Dermis blood vessel endothelial cell (primary cell): Measurements from ENCODE around the gene PDZD2. TPM values are rescaled to one million over a fixed set of nuclear protein-coding genes. Genes with fewer than 3 reads are reported as not detected.

ENCODE experiments used
- DNase-seq: peaks from one replicate; pipeline ENCODE4 v3.0.0; 2010
- total RNA-seq: library from RNA; depleted of rRNA; stranded (reverse); fragments of >200 nt; gene quantifications from 2 replicates; pipeline ENCODE4 v1.2.3, GENCODE V29; 2014

Gene PDZD2
- total RNA-seq, 1 donor from 2014 or later = 6.6 TPM

GRCh38 chr5:32087086-32088082, 448.5 kb downstream of the PDZD2 start:
- DNase-seq = no peak

GRCh38 chr5:32088214-32088613, 449.3 kb downstream of the PDZD2 start:
- DNase-seq = no peak

GRCh38 chr5:32089146-32090000, 450.4 kb downstream of the PDZD2 start:
- DNase-seq = no peak

GRCh38 chr5:32090026-32090754, 451.3 kb downstream of the PDZD2 start:
- DNase-seq = no peak

GRCh38 chr5:32090755-32091128, 451.8 kb downstream of the PDZD2 start:
- no peak for DNase-seq

- peak; percentile 90 for DNase-seq
Observed at GRCh38 chr5:32092938-32093812, 454.2 kb downstream of the PDZD2 start.

GRCh38 chr5:32094691-32095090, 455.8 kb downstream of the PDZD2 start:
- no peak for DNase-seq

- no peak for DNase-seq
Observed at GRCh38 chr5:32095261-32095671, 456.3 kb downstream of the PDZD2 start.

GRCh38 chr5:32096891-32097595, 458.1 kb downstream of the PDZD2 start:
- DNase-seq = peak; percentile 17

- DNase-seq = peak; percentile 94
Observed at GRCh38 chr5:32098291-32098690, 459.4 kb downstream of the PDZD2 start.

GRCh38 chr5:32098890-32099310, 460.0 kb downstream of the PDZD2 start:
- DNase-seq = peak; percentile 90

GRCh38 chr5:32099486-32100035, 460.6 kb downstream of the PDZD2 start:
- peak; percentile 21 for DNase-seq

- peak; percentile 78 for DNase-seq
Observed at GRCh38 chr5:32100230-32100629, 461.3 kb downstream of the PDZD2 start.

- DNase-seq = no peak
Observed at GRCh38 chr5:32100691-32101302, 461.9 kb downstream of the PDZD2 start.

GRCh38 chr5:32102254-32102986, 463.5 kb downstream of the PDZD2 start:
- no peak for DNase-seq

- no peak for DNase-seq
Observed at GRCh38 chr5:32103521-32103920, 464.6 kb downstream of the PDZD2 start.

GRCh38 chr5:32107291-32107690, 468.4 kb downstream of the PDZD2 start:
- DNase-seq = no peak

GRCh38 chr5:32108167-32108566, 469.2 kb downstream of the PDZD2 start:
- DNase-seq = no peak

- DNase-seq = peak; percentile 75
Observed at GRCh38 chr5:32109236-32109635, 470.3 kb downstream of the PDZD2 start.
